ENCODE data around the gene SNCAIP.

Gene SNCAIP

DNA sequence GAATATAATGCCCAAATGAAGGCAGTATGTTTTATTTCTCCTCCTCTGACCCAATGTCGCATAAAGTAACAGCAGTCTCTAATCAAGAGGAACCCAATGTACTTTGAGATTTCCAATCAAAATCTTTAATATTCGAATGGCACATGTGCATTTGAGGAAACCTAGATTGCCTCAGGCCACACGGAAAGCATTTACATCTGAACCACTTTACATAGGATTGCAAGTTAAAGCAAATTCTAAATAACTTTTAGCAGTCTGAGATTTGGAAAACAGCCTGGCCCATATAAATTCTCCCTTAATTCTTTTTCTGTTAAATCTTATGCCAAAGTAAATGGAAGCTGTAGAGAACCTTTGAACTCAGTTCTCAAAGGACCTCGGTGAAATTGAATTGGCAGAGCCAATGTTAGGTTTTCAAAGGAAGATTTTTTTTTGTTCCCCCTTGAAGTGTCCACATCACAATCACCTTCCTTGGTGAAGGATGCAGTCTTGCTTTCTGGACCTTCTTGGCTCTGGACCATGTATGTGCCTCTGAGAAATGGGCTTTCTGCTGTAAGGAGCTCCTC is 57.3 kb downstream of the SNCAIP start:
- no peak overlapping the region for H2AK5ac ChIP-seq (ENCODE audit: low read length)
- H3K4ac ChIP-seq (ENCODE audit: low read depth, low read length) = no peak overlapping the region

DNA sequence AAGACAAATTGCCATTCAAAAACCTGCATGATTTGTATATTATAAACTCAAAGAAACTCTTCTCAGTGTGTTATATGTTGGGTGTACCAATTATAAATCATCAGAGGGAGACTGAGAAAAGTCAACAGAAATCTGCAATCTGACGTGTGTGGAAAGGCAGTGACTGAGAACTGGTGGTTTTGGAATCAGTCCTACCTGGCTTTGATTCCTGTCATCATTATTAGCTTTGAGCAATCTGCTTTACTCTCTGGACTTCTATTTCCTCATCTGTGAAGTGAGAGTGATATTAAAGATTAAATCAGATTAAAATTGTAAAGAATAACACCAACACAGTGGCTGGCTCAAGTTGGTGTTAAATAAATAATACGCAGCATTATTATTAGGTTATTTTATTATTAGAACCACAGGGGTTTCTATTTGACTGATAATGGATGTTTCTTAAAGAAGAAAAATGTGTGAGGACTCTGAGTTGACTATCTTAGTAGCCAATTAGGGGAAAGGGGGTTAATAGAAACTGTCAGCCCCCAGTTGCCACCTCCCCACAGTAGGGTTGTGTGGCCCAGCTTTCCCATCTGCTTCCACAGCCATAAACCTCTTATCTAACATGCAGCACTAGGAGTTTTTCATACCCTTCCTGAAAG is 59.6 kb downstream of the SNCAIP start:
- H3K9ac ChIP-seq (ENCODE audit: low read length) = no peak overlapping the region
- WGBS (ENCODE audit: extremely low coverage, insufficient coverage, insufficient read length) = no CpG with 5 or more reads among the region's 2 CpGs
- H2BK5ac ChIP-seq (ENCODE audit: low read depth, low read length, poor library complexity) = no peak overlapping the region
- H3K27me3 ChIP-seq (ENCODE audit: insufficient read depth, low read length) = no peaks in the 10 kb centered on the region
- no peak overlapping the region for H3K4me3 ChIP-seq (ENCODE audit: low read depth, low read length)
- H3K27ac ChIP-seq (ENCODE audit: low read depth, low read length) = no peak overlapping the region
- H3K36me3 ChIP-seq (ENCODE audit: control insufficient read depth in 1 of 2, insufficient read depth in 2 of 2, low read length in 2 of 2) = no peaks in the 10 kb centered on the region
- H3K23ac ChIP-seq (ENCODE audit: low read length) = no peak overlapping the region
- no peak overlapping the region for H3K4me2 ChIP-seq (ENCODE audit: low read length)
- no peak for DNase-seq
- H3K4ac ChIP-seq (ENCODE audit: low read depth, low read length) = no peak overlapping the region
- H3K9me3 ChIP-seq (ENCODE audit: insufficient read depth, low read depth, low read length) = no peaks in the 10 kb centered on the region
- H3K79me2 ChIP-seq (ENCODE audit: control insufficient read depth, insufficient read depth, low read length, poor library complexity) = no peaks in the 10 kb centered on the region
- H3K14ac ChIP-seq (ENCODE audit: low read length) = no peak overlapping the region
- H3K4me1 ChIP-seq (ENCODE audit: control insufficient read depth in 1 of 2, insufficient read depth in 2 of 2, low read length in 2 of 2) = no peaks in the 10 kb centered on the region
- H2AK5ac ChIP-seq (ENCODE audit: low read length) = no peak overlapping the region
- no peak overlapping the region for H2AFZ ChIP-seq (ENCODE audit: insufficient read depth, low read length, poor library complexity)
- no peaks in the 10 kb centered on the region for H3K79me1 ChIP-seq (ENCODE audit: low read length)
- no peak overlapping the region for H3K18ac ChIP-seq (ENCODE audit: low read length)
- no peak overlapping the region for H2BK12ac ChIP-seq (ENCODE audit: low read length)
- no peak overlapping the region for H4K8ac ChIP-seq (ENCODE audit: low read depth, low read length)
- no peak overlapping the region for H2BK120ac ChIP-seq (ENCODE audit: insufficient read depth, low read length, poor library complexity)
- H4K91ac ChIP-seq (ENCODE audit: low read depth, low read length) = no peak overlapping the region
- no peak overlapping the region for H4K12ac ChIP-seq (ENCODE audit: low read depth, low read length)

More for the DNA sequence above, 57.3 kb downstream of the SNCAIP start:
- no peak overlapping the region for H3K4me3 ChIP-seq (ENCODE audit: low read depth, low read length)
- no peaks in the 10 kb centered on the region for H3K79me1 ChIP-seq (ENCODE audit: low read length)
- no peak overlapping the region for H3K4me2 ChIP-seq (ENCODE audit: low read length)
- no peak overlapping the region for H2BK5ac ChIP-seq (ENCODE audit: low read depth, low read length, poor library complexity)
- H3K27ac ChIP-seq (ENCODE audit: low read depth, low read length) = no peak overlapping the region
- no peak overlapping the region for H3K9ac ChIP-seq (ENCODE audit: low read length)
- no peak overlapping the region for H4K8ac ChIP-seq (ENCODE audit: low read depth, low read length)
- H3K4me1 ChIP-seq (ENCODE audit: control insufficient read depth in 1 of 2, insufficient read depth in 2 of 2, low read length in 2 of 2) = no peaks in the 10 kb centered on the region
- H3K9me3 ChIP-seq (ENCODE audit: insufficient read depth, low read depth, low read length) = no peaks in the 10 kb centered on the region
- no peak overlapping the region for H4K12ac ChIP-seq (ENCODE audit: low read depth, low read length)
- no peak overlapping the region for H2AFZ ChIP-seq (ENCODE audit: insufficient read depth, low read length, poor library complexity)
- H2BK120ac ChIP-seq (ENCODE audit: insufficient read depth, low read length, poor library complexity) = no peak overlapping the region
- no peak overlapping the region for H4K91ac ChIP-seq (ENCODE audit: low read depth, low read length)
- no peak overlapping the region for H3K18ac ChIP-seq (ENCODE audit: low read length)
- no peak for DNase-seq
- H3K79me2 ChIP-seq (ENCODE audit: control insufficient read depth, insufficient read depth, low read length, poor library complexity) = no peaks in the 10 kb centered on the region
- no peak overlapping the region for H3K14ac ChIP-seq (ENCODE audit: low read length)
- H3K27me3 ChIP-seq (ENCODE audit: insufficient read depth, low read length) = no peaks in the 10 kb centered on the region
- no peaks in the 10 kb centered on the region for H3K36me3 ChIP-seq (ENCODE audit: control insufficient read depth in 1 of 2, insufficient read depth in 2 of 2, low read length in 2 of 2)
- H2BK12ac ChIP-seq (ENCODE audit: low read length) = no peak overlapping the region
- no CpG with 5 or more reads among the region's 4 CpGs for WGBS (ENCODE audit: extremely low coverage, insufficient coverage, insufficient read length)
- H3K23ac ChIP-seq (ENCODE audit: low read length) = no peak overlapping the region

DNA sequence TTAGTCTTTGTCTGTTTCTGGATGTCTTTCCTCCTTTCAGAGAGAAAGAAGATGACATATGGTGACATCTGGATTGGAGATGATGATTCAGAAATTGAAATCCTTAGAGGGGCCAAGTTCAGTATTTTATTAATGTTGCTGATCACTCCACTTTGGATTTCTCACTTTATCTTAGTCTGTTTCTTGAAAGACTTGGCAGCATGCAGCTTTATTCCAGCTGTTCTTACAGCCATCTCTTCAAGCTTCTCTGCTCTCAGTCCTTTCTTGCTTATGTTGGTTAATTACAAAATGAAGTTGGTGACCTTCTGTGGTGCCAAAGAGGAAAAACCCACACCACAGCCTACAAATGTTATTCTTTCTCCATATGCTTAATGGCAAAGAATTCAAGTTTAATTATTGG is 62.1 kb downstream of the SNCAIP start:
- H3K79me1 ChIP-seq (ENCODE audit: low read length) = no peaks in the 10 kb centered on the region
- H3K14ac ChIP-seq (ENCODE audit: low read length) = no peak overlapping the region
- no peak for DNase-seq
- H3K9ac ChIP-seq (ENCODE audit: low read length) = no peak overlapping the region
- no peak overlapping the region for H3K18ac ChIP-seq (ENCODE audit: low read length)
- no peaks in the 10 kb centered on the region for H3K36me3 ChIP-seq (ENCODE audit: control insufficient read depth in 1 of 2, insufficient read depth in 2 of 2, low read length in 2 of 2)
- no peak overlapping the region for H3K4me2 ChIP-seq (ENCODE audit: low read length)
- no peak overlapping the region for H4K91ac ChIP-seq (ENCODE audit: low read depth, low read length)
- no peaks in the 10 kb centered on the region for H3K27me3 ChIP-seq (ENCODE audit: insufficient read depth, low read length)
- H2AK5ac ChIP-seq (ENCODE audit: low read length) = no peak overlapping the region
- no peak overlapping the region for H3K23ac ChIP-seq (ENCODE audit: low read length)
- no peaks in the 10 kb centered on the region for H3K4me1 ChIP-seq (ENCODE audit: control insufficient read depth in 1 of 2, insufficient read depth in 2 of 2, low read length in 2 of 2)
- no peak overlapping the region for H2BK12ac ChIP-seq (ENCODE audit: low read length)
- H3K4ac ChIP-seq (ENCODE audit: low read depth, low read length) = no peak overlapping the region
- no peaks in the 10 kb centered on the region for H3K9me3 ChIP-seq (ENCODE audit: insufficient read depth, low read depth, low read length)
- no peaks in the 10 kb centered on the region for H3K79me2 ChIP-seq (ENCODE audit: control insufficient read depth, insufficient read depth, low read length, poor library complexity)
- no peak overlapping the region for H4K8ac ChIP-seq (ENCODE audit: low read depth, low read length)
- H2BK5ac ChIP-seq (ENCODE audit: low read depth, low read length, poor library complexity) = no peak overlapping the region
- no peak overlapping the region for H4K12ac ChIP-seq (ENCODE audit: low read depth, low read length)
- no peak overlapping the region for H2BK120ac ChIP-seq (ENCODE audit: insufficient read depth, low read length, poor library complexity)
- no peak overlapping the region for H3K4me3 ChIP-seq (ENCODE audit: low read depth, low read length)
- H3K27ac ChIP-seq (ENCODE audit: low read depth, low read length) = no peak overlapping the region
- H2AFZ ChIP-seq (ENCODE audit: insufficient read depth, low read length, poor library complexity) = no peak overlapping the region

DNA sequence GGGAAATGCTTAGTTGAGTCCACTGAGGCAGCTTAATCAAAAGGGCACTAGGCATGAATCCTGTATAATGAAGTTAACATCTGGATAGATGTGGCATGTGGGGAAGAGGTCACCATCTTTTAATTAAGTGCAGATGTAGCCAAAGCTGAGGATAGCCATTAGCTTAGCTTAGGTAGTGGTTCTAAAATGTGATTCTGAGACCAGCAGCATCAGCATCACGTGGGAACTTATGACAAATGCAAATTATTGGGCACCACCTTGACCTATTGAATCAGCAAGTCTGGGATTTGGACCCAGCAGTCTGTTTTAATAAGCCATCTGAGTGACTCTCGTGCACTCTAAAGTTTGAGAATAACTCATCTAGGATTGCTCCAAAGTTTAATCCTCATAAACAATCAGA is 63.8 kb downstream of the SNCAIP start:
- Histone ChIP-seq H3K4me1 (ENCODE audit: control insufficient read depth in 1 of 2, insufficient read depth in 2 of 2, low read length in 2 of 2) (no peaks in the 10 kb centered on the region), H2AFZ (ENCODE audit: insufficient read depth, low read length, poor library complexity) (no peak overlapping the region), H3K18ac (ENCODE audit: low read length) (no peak overlapping the region), H3K4me3 (ENCODE audit: low read depth, low read length) (no peak overlapping the region), H3K79me1 (ENCODE audit: low read length) (no peaks in the 10 kb centered on the region), H3K9me3 (ENCODE audit: insufficient read depth, low read depth, low read length) (no peaks in the 10 kb centered on the region), H4K12ac (ENCODE audit: low read depth, low read length) (no peak overlapping the region), H3K9ac (ENCODE audit: low read length) (no peak overlapping the region), H3K27ac (ENCODE audit: low read depth, low read length) (no peak overlapping the region), H4K8ac (ENCODE audit: low read depth, low read length) (no peak overlapping the region), H2BK12ac (ENCODE audit: low read length) (no peak overlapping the region), H2BK5ac (ENCODE audit: low read depth, low read length, poor library complexity) (no peak overlapping the region), H2BK120ac (ENCODE audit: insufficient read depth, low read length, poor library complexity) (no peak overlapping the region), H4K91ac (ENCODE audit: low read depth, low read length) (no peak overlapping the region), H3K79me2 (ENCODE audit: control insufficient read depth, insufficient read depth, low read length, poor library complexity) (no peaks in the 10 kb centered on the region), H3K4me2 (ENCODE audit: low read length) (no peak overlapping the region), H2AK5ac (ENCODE audit: low read length) (no peak overlapping the region), H3K27me3 (ENCODE audit: insufficient read depth, low read length) (no peaks in the 10 kb centered on the region), H3K23ac (ENCODE audit: low read length) (no peak overlapping the region), H3K4ac (ENCODE audit: low read depth, low read length) (no peak overlapping the region), H3K36me3 (ENCODE audit: control insufficient read depth in 1 of 2, insufficient read depth in 2 of 2, low read length in 2 of 2) (no peaks in the 10 kb centered on the region), H3K14ac (ENCODE audit: low read length) (no peak overlapping the region)
- WGBS (ENCODE audit: extremely low coverage, insufficient coverage, insufficient read length) = no CpG with 5 or more reads among the region's 2 CpGs
- no peak for DNase-seq
